Neural cell (in vitro differentiated cells): ENCODE measurements around the gene RBM38. TPM values are rescaled to one million over a fixed set of nuclear protein-coding genes. Genes with fewer than 3 reads are reported as not detected.

ENCODE experiments used
- H2AFZ ChIP-seq: fragments of 200-600, 300-800 bp; sonication (generic), shearing (Covaris generic); 2 replicates; pipeline ENCODE4 v1.6.0; 2014; ENCODE audit warnings: low read depth, mild to moderate bottlenecking, antibody characterized with exemption, low read length, moderate library complexity
- H3F3A ChIP-seq: fragments of 200-600 bp; shearing (Covaris generic); 2 replicates; pipeline ENCODE4 v1.6.1; 2016; ENCODE audit warnings: mild to moderate bottlenecking, moderate library complexity, mixed read lengths, antibody characterized with exemption, low read length; ENCODE audit not compliant: insufficient read depth, poor library complexity, severe bottlenecking
- H3K27ac ChIP-seq: fragments of 200-600, 300-800 bp; sonication (generic), shearing (Covaris generic); 2 replicates; pipeline ENCODE4 v1.5.1; 2014; ENCODE audit warnings: mild to moderate bottlenecking, low read length, moderate library complexity
- H3K27me3 ChIP-seq: fragments of 300-800, 200-600 bp; sonication (generic), shearing (Covaris generic); 2 replicates; pipeline ENCODE4 v1.6.0; 2014; ENCODE audit warnings: mild to moderate bottlenecking, low read depth, low read length, moderate library complexity; ENCODE audit not compliant: insufficient read depth
- H3K36me3 ChIP-seq: fragments of 300-800, 200-600 bp; sonication (generic), shearing (Covaris generic); 2 replicates; pipeline ENCODE4 v1.5.1; 2014; ENCODE audit warnings: mild to moderate bottlenecking, antibody characterized with exemption, low read length, moderate library complexity; ENCODE audit not compliant: insufficient read depth
- H3K4me2 ChIP-seq: fragments of 300-800, 200-600 bp; sonication (generic), shearing (Covaris generic); 2 replicates; pipeline ENCODE4 v1.6.0; 2014; ENCODE audit warnings: mild to moderate bottlenecking, low read length
- H3K4me3 ChIP-seq: fragments of 300-800, 200-600 bp; sonication (generic), shearing (Covaris generic); 2 replicates; pipeline ENCODE4 v1.5.1; 2014; ENCODE audit warnings: mild to moderate bottlenecking, low read length, moderate library complexity
- H3K79me2 ChIP-seq: fragments of 200-600 bp; shearing (Covaris generic); replicated peaks from 2 replicates; pipeline ENCODE4 v1.6.0; 2014; ENCODE audit warnings: mild to moderate bottlenecking, low read length, moderate library complexity; ENCODE audit not compliant: insufficient read depth
- H3K9ac ChIP-seq: fragments of 300-800, 200-600 bp; sonication (generic), shearing (Covaris generic); 2 replicates; pipeline ENCODE4 v1.6.1; 2016; ENCODE audit warnings: mild to moderate bottlenecking, low read length, mixed read lengths
- H3K9me2 ChIP-seq: fragments of 200-600 bp; shearing (Covaris generic); 2 replicates; pipeline ENCODE4 v1.6.1; 2016; ENCODE audit warnings: mild to moderate bottlenecking, low read length, mixed read lengths; ENCODE audit not compliant: insufficient read depth
- H3K9me3 ChIP-seq: fragments of 200-600, 300-800 bp; sonication (generic), shearing (Covaris generic); 2 replicates; pipeline ENCODE4 v1.6.1; 2016; ENCODE audit warnings: mild to moderate bottlenecking, mixed run types, low read length, moderate library complexity, mixed read lengths
- H4K20me1 ChIP-seq: fragments of 200-600 bp; shearing (Covaris generic); 2 replicates; pipeline ENCODE4 v1.6.1; 2016; ENCODE audit warnings: mild to moderate bottlenecking, mixed run types; ENCODE audit not compliant: insufficient read depth
- CTCF ChIP-seq: fragments of 450-650 bp; IDR thresholded peaks from 2 replicates; pipeline ENCODE4 v1.5.1; 2014; ENCODE audit warnings: antibody characterized with exemption, mild to moderate bottlenecking, moderate library complexity; ENCODE audit not compliant: poor library complexity, severe bottlenecking
- EP300 ChIP-seq: fragments of 450-650 bp; conservative IDR thresholded peaks from 2 replicates; pipeline ENCODE4 v1.6.1; 2014; ENCODE audit warnings: antibody characterized with exemption, mild to moderate bottlenecking, moderate library complexity; ENCODE audit not compliant: poor library complexity, severe bottlenecking
- EZH2 ChIP-seq: fragments of 200-600, 300-800 bp; shearing (Covaris generic), sonication (generic); IDR thresholded peaks from 2 replicates; pipeline ENCODE4 v1.6.1; 2014; ENCODE audit warnings: antibody characterized with exemption, low read length, borderline replicate concordance, mild to moderate bottlenecking; ENCODE audit not compliant: insufficient read depth, poor library complexity, severe bottlenecking
- MXI1 ChIP-seq: fragments of 450-650 bp; conservative IDR thresholded peaks from 2 replicates; pipeline ENCODE4 v1.6.1; 2014; ENCODE audit warnings: antibody characterized with exemption, mild to moderate bottlenecking; ENCODE audit not compliant: poor library complexity, severe bottlenecking
- POLR2AphosphoS5 ChIP-seq: IDR thresholded peaks from 2 replicates; pipeline ENCODE4 v1.6.1; 2012
- RAD21 ChIP-seq: fragments of 450-650 bp; conservative IDR thresholded peaks from 2 replicates; pipeline ENCODE4 v1.6.1; 2014; ENCODE audit warnings: antibody characterized with exemption, mild to moderate bottlenecking, moderate library complexity
- SMC3 ChIP-seq: fragments of 450-650 bp; conservative IDR thresholded peaks from 2 replicates; pipeline ENCODE4 v1.6.1; 2014; ENCODE audit warnings: antibody characterized with exemption, mild to moderate bottlenecking, moderate library complexity; ENCODE audit not compliant: poor library complexity
- TAF1 ChIP-seq: IDR thresholded peaks from 2 replicates; pipeline ENCODE4 v1.6.1; 2012; ENCODE audit warnings: low read depth
- polyA plus RNA-seq: library from polyadenylated mRNA; depleted of rRNA; stranded (reverse); fragments of >200 nt; gene quantifications from 2 replicates; pipeline ENCODE4 v1.2.3, GENCODE V29; 2014
- TF ChIP-seq, protein P1 (sequence below): IDR thresholded peaks from 2 replicates; pipeline ENCODE4 v1.6.1; 2012; ENCODE audit warnings: borderline replicate concordance

The RBM38 gene
- polyA plus RNA-seq, 1 donor from 2014 or later: 19.0 TPM

GRCh38 chr20:57374343-57374930 is 16.8 kb upstream of the RBM38 start:
- Histone ChIP-seq H3K9ac (no peak overlapping the region), H3K4me3 (no peak overlapping the region), H3K9me2 (no peaks in the 10 kb centered on the region), H3K9me3 (no peaks in the 10 kb centered on the region), H3K27ac (no peak overlapping the region), H3K27me3 (no peaks in the 10 kb centered on the region), H3K36me3 (peaks cover 9% of the 10 kb centered on the region), H3F3A (no peaks in the 10 kb centered on the region), H3K79me2 (no peaks in the 10 kb centered on the region), H2AFZ (no peak overlapping the region), H3K4me2 (no peak overlapping the region), H4K20me1 (no peaks in the 10 kb centered on the region)
- TF ChIP-seq, protein P1, sequence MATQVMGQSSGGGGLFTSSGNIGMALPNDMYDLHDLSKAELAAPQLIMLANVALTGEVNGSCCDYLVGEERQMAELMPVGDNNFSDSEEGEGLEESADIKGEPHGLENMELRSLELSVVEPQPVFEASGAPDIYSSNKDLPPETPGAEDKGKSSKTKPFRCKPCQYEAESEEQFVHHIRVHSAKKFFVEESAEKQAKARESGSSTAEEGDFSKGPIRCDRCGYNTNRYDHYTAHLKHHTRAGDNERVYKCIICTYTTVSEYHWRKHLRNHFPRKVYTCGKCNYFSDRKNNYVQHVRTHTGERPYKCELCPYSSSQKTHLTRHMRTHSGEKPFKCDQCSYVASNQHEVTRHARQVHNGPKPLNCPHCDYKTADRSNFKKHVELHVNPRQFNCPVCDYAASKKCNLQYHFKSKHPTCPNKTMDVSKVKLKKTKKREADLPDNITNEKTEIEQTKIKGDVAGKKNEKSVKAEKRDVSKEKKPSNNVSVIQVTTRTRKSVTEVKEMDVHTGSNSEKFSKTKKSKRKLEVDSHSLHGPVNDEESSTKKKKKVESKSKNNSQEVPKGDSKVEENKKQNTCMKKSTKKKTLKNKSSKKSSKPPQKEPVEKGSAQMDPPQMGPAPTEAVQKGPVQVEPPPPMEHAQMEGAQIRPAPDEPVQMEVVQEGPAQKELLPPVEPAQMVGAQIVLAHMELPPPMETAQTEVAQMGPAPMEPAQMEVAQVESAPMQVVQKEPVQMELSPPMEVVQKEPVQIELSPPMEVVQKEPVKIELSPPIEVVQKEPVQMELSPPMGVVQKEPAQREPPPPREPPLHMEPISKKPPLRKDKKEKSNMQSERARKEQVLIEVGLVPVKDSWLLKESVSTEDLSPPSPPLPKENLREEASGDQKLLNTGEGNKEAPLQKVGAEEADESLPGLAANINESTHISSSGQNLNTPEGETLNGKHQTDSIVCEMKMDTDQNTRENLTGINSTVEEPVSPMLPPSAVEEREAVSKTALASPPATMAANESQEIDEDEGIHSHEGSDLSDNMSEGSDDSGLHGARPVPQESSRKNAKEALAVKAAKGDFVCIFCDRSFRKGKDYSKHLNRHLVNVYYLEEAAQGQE: no peak
- no peak for TF ChIP-seq POLR2AphosphoS5
- no peak for TF ChIP-seq SMC3
- no peak for TF ChIP-seq EP300
- no peak for TF ChIP-seq CTCF
- no peak for TF ChIP-seq MXI1
- no peak for TF ChIP-seq RAD21
- TF ChIP-seq TAF1: no peak
- TF ChIP-seq EZH2: no peak

- Histone ChIP-seq H3F3A (no peaks in the 10 kb centered on the region), H3K4me2 (no peak overlapping the region), H3K27me3 (no peaks in the 10 kb centered on the region), H3K4me3 (no peak overlapping the region), H3K9me2 (no peaks in the 10 kb centered on the region), H3K27ac (no peak overlapping the region), H2AFZ (no peak overlapping the region), H3K9ac (no peak overlapping the region), H3K79me2 (no peaks in the 10 kb centered on the region), H4K20me1 (no peaks in the 10 kb centered on the region), H3K36me3 (peaks cover 9% of the 10 kb centered on the region), H3K9me3 (no peaks in the 10 kb centered on the region)
- TF ChIP-seq EP300: no peak
- no peak for TF ChIP-seq RAD21
- TF ChIP-seq SMC3: no peak
- TF ChIP-seq, protein P1: no peak
- TF ChIP-seq MXI1: no peak
- TF ChIP-seq EZH2: no peak
- no peak for TF ChIP-seq TAF1
- no peak for TF ChIP-seq CTCF
These were observed 16.1 kb upstream of the RBM38 start for GRCh38 chr20:57374931-57375651.
